Heart right ventricle (tissue), 16 donors: ENCODE data around the gene CENPM. TPM values are rescaled to one million over a fixed set of nuclear protein-coding genes. Genes with fewer than 3 reads are reported as not detected.
A peak's percentile ranks its signal among the peaks of the same experiment; 100 is the strongest.

Experiments
- ATAC-seq, 8 donors: fragments of 200-7000 bp; cut with Tn5 transposase; one replicate each; pipeline ENCODE4 v1.9.1; 2020; ENCODE audit warnings: mild to moderate bottlenecking in 8 of 8, moderate library complexity in 8 of 8, moderate number of reproducible peaks in 1 of 8
- DNase-seq, 2 donors: peaks; one replicate each; pipeline ENCODE4 v3.0.0-alpha.2; 2020
- H3K27ac ChIP-seq, 10 donors: fragments of 200-600 bp; sonication (generic) in 2 of 10; one replicate each; pipeline versions ENCODE4 v1.5.0 to v1.8.0; 2020 to 2022; ENCODE audit warnings: mild to moderate bottlenecking in 3 of 10
- H3K27me3 ChIP-seq, 7 donors: fragments of 200-600 bp; one replicate each; pipeline ENCODE4 v1.8.0; 2021 to 2022; ENCODE audit warnings: mild to moderate bottlenecking in 2 of 7
- H3K36me3 ChIP-seq, 9 donors: fragments of 200-600 bp; sonication (generic) in 1 of 9; one replicate each; pipeline versions ENCODE4 v1.5.0 to v1.8.0; 2020 to 2022; ENCODE audit warnings: mild to moderate bottlenecking in 2 of 9
- H3K4me1 ChIP-seq, 9 donors: fragments of 200-600 bp; sonication (generic) in 1 of 9; one replicate each; pipeline versions ENCODE4 v1.5.0 to v1.8.0; 2020 to 2022; ENCODE audit warnings: mild to moderate bottlenecking in 4 of 9
- H3K4me3 ChIP-seq, 10 donors: fragments of 200-600 bp; sonication (generic) in 2 of 10; one replicate each; pipeline versions ENCODE4 v1.5.0 to v1.8.0; 2020 to 2022; ENCODE audit warnings: mild to moderate bottlenecking in 7 of 10, moderate library complexity in 2 of 10
- H3K9me3 ChIP-seq, 11 donors: fragments of 200-600 bp in 10 of 11; sonication (generic) in 2 of 11; one replicate each; pipeline versions ENCODE4 v1.5.0 to v1.8.0; 2013 to 2022; ENCODE audit warnings: mild to moderate bottlenecking in 2 of 11, control low read depth in 1 of 11, moderate library complexity in 1 of 11
- CTCF ChIP-seq, 9 donors: fragments of 200-600 bp; sonication (generic) in 2 of 9; IDR thresholded peaks; one replicate each; pipeline versions ENCODE4 v1.5.0 to v1.8.0; 2021 to 2022; ENCODE audit warnings: antibody characterized with exemption in 9 of 9, mild to moderate bottlenecking in 5 of 9, moderate library complexity in 1 of 9
- WGBS, 2 donors: extraction: QIAGEN DNeasy Blood & Tissue Kit; methylation state at CpG; one replicate each; pipeline ENCODE4 v1.1.7; 2013; ENCODE audit warnings: inconsistent platforms in 1 of 2; 5-methylcytosine and 5-hydroxymethylcytosine counted together
- intact Hi-C, 10 donors: fragments of 100-400 bp; cut with DNase I; formaldehyde crosslinking; loops; one replicate each; pipeline versions ENCODE4 v1.11.1 to v1.14.2; 2022
- polyA plus RNA-seq, 2 donors: library from polyadenylated mRNA; stranded (reverse); fragments of 200-250 nt; gene quantifications; one replicate each; pipeline ENCODE4 v1.2.3, GENCODE V29; 2013
- total RNA-seq, 10 donors: library from RNA; stranded (reverse); fragmentation: NEBNext Ultra II Directional in 3 of 10; extraction: Animal tissue kit (Norgen Biotek cat#: 25700) in 3 of 10; gene quantifications; one replicate each; pipeline versions ENCODE4 v1.2.1 to v1.2.4, GENCODE V29; 2021 to 2023
- donor health status: Arrhythmogenic right ventricular cardiomyopathy.
- donor health status: ischemic (EF 13 %, LVEDD 7.1; RV severe dilation, severe dysfunction).
- donor health status: healthy with polysubstance abuse.
- donor health status: DM: no; HTN: yes; CAD: no.
- donor health status: DM: no; HTN: no; CAD: no.
- donor health status: ischemic (EF 25% LVEDD 6.9; RV normal size, moderate dysfunction).
- donor health status: ischemic (EF 25% LVEDD 5.7; RV mildly dilated, moderate dysfunction).
- donor health status: healthy.
- donor health status: DM: yes; HTN: yes; CAD: no.
- donor health status: Ischemic cardiomyopathy.
- donor health status: ischemic (EF 35%, LVEDD 5.7; RV mildly dilated, moderate dysfunction).
- donor health status: nonischemic (EF 11% LVEDD 7.7; RV severe dilation, severe dysfunction).
- donor health status: DM: yes; HTN: yes; CAD: no.
- donor health status: PGD.
- donor health status: ischemic (EF 29% LVEDD 5.4; RV normal size, mild dysfunction).
- donor health status: nonischemic (EF 23%, LVEDD 6.1; RV moderate dilation, normal function).

Gene CENPM
- total and polyA plus RNA-seq, 12 donors = 0.34 to 3.5 (median 0.77) TPM; not detected in 4

GRCh38 chr22:41989246-41989645 lies 42.3 kb upstream of the CENPM start:
- intact Hi-C loops = no loop called here
- no peak for ATAC-seq
- H3K27ac ChIP-seq = no peak overlapping the region
- no peaks in the 10 kb centered on the region for H3K9me3 ChIP-seq
- H3K36me3 ChIP-seq = no peaks in the 10 kb centered on the region
- no peak for TF ChIP-seq CTCF (IDR thresholded peaks at IDR 0.05)
- peaks cover 0 to 9% (median 0%) of the 10 kb centered on the region in 7 donors for H3K27me3 ChIP-seq
- no peak for DNase-seq
- no peaks in the 10 kb centered on the region for H3K4me1 ChIP-seq
- 61 to 82% methylated on average over 4 of the region's 4 CpGs for WGBS, 2 donors
- H3K4me3 ChIP-seq = no peak overlapping the region

- peaks cover 0 to 10% (median 0%) of the 10 kb centered on the region in 9 donors for H3K4me1 ChIP-seq
- H3K36me3 ChIP-seq = no peaks in the 10 kb centered on the region
- peaks cover 0 to 9% (median 0%) of the 10 kb centered on the region in 7 donors for H3K27me3 ChIP-seq
- no peak overlapping the region for H3K27ac ChIP-seq
- 91 to 92% methylated on average over 5 of the region's 5 CpGs for WGBS, 2 donors
- TF ChIP-seq CTCF (IDR thresholded peaks at IDR 0.05) = no peak
- ATAC-seq (no peak), DNase-seq (no peak)
- H3K9me3 ChIP-seq = no peaks in the 10 kb centered on the region
- intact Hi-C loops = no loop called here
- no peak overlapping the region for H3K4me3 ChIP-seq
These were observed 40.3 kb upstream of the CENPM start for GRCh38 chr22:41987276-41987675.

DNA sequence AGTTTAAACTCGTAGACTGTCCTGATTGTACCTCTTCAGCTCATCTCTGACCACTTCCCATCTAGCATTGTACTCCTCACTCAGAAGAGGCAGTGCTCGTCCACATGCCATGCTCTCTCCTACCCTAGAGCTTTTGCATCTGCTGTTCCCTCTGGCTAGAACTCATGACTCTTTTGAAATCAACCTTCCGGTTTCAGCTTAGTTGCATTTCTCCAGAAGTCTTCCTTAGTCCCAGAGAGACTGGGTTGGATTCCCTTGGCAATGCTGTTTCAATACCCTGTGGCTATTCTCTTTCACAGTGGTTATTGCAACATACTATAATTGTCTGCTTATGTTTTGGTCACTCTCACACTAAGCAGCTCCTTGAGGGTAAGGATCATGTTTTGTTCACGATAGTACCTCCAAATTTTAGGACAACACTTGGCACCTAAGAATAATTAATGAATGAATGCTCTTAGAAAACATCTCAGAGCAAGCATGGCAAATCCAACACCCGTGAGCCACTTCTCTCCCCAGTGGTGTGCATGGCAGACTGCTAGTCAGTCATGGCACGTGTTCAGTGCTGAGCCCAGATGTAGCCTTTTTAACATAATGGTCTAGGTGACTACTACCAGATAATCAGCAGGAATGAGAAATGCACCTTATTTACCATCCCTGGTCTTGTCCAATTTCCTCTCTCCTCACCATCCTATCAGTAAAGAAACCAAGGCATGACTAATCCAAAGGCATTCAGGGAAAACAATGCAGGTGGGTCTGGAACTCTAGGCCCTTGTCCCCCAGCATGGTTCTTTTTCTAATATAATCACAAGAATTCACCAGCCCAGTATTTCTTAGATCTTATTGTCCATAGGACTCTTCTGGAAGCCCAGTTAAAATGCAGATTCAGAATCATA lies 36.8 kb upstream of the CENPM start:
- intact Hi-C loops = no loop called here
- DNase-seq (no peak), ATAC-seq (peak in 1 of 8 donors; percentile 47)
- Histone ChIP-seq H3K4me3 (no peak overlapping the region), H3K9me3 (no peaks in the 10 kb centered on the region), H3K4me1 (peaks cover 0 to 10% (median 0%) of the 10 kb centered on the region in 9 donors), H3K36me3 (no peaks in the 10 kb centered on the region), H3K27me3 (peaks cover 0 to 3% (median 0%) of the 10 kb centered on the region in 7 donors), H3K27ac (no peak overlapping the region)
- WGBS, 2 donors = 72 to 84% methylated on average over 6 of the region's 6 CpGs
- no peak for TF ChIP-seq CTCF (IDR thresholded peaks at IDR 0.05)

- intact Hi-C loops = no loop called here
- WGBS, 2 donors = 63% methylated on average over 5 of the region's 5 CpGs
- peaks cover 0 to 10% (median 0%) of the 10 kb centered on the region in 9 donors for H3K4me1 ChIP-seq
- H3K27ac ChIP-seq = no peak overlapping the region
- H3K27me3 ChIP-seq = peaks cover 0 to 7% (median 5%) of the 10 kb centered on the region in 7 donors
- ATAC-seq = no peak
- TF ChIP-seq CTCF (IDR thresholded peaks at IDR 0.05) = no peak
- H3K9me3 ChIP-seq = no peaks in the 10 kb centered on the region
- H3K36me3 ChIP-seq = no peaks in the 10 kb centered on the region
- H3K4me3 ChIP-seq = no peak overlapping the region
- no peak for DNase-seq
These were observed 35.9 kb upstream of the CENPM start for GRCh38 chr22:41982865-41983264.
